Neural progenitor cell (in vitro differentiated cells): ENCODE data around the gene STK24.

ENCODE experiments used
- CTCF ChIP-seq: fragments of 200-600 bp; sonication (generic); IDR thresholded peaks from 2 replicates; pipeline ENCODE4 v1.5.1; 2017; ENCODE audit warnings: antibody characterized with exemption, mild to moderate bottlenecking
- EZH2 ChIP-seq: fragments of 200-600 bp; sonication (generic); IDR thresholded peaks from 2 replicates; pipeline ENCODE4 v1.6.1; 2017; ENCODE audit warnings: antibody characterized with exemption, mild to moderate bottlenecking, moderate library complexity
- EZH2phosphoT487 ChIP-seq: fragments of 200-600 bp; sonication (generic); IDR thresholded peaks from 2 replicates; pipeline ENCODE4 v1.6.1; 2017; ENCODE audit warnings: antibody characterized with exemption

- no peak for TF ChIP-seq CTCF
- no peak for TF ChIP-seq EZH2
- no peak for TF ChIP-seq EZH2phosphoT487
Measured at GRCh38 chr13:98500963-98501421, 75.9 kb downstream of the STK24 start.
